ENCODE data around the gene ALDH16A1.

Gene ALDH16A1

DNA sequence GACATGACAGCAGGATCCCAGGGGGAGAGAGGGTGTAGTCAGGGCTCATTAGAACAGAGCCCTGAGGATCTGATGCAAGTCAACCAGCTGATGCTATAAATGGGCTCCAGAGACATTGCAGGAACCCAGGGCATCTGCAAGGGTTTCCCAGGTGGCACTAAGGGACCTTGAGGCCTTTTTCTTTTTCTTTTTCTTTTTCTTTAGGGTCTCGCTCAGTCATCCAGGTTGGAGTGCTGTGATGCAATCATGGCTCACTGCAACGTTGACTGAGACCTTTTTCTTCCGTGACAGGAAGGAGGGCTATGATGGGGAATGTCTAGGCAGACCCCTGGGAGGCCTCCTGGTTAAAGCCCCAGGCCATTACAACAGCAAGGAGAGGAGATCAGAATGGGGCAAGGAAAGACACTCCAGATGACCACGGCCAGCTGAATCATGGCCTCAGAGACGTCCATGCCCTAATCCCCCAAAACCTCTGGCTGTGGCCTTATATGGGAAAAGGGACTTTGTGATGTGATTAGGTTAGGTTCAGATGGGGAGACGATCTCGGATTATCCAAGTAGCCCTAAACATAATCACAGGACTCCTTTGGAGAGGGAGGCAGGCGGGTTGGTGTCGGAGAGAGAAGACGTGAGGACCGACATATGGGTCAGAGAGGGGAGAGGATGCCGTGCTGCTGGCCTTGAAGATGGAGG is 54.9 kb downstream of the ALDH16A1 start:
- TF ChIP-seq, protein P1, sequence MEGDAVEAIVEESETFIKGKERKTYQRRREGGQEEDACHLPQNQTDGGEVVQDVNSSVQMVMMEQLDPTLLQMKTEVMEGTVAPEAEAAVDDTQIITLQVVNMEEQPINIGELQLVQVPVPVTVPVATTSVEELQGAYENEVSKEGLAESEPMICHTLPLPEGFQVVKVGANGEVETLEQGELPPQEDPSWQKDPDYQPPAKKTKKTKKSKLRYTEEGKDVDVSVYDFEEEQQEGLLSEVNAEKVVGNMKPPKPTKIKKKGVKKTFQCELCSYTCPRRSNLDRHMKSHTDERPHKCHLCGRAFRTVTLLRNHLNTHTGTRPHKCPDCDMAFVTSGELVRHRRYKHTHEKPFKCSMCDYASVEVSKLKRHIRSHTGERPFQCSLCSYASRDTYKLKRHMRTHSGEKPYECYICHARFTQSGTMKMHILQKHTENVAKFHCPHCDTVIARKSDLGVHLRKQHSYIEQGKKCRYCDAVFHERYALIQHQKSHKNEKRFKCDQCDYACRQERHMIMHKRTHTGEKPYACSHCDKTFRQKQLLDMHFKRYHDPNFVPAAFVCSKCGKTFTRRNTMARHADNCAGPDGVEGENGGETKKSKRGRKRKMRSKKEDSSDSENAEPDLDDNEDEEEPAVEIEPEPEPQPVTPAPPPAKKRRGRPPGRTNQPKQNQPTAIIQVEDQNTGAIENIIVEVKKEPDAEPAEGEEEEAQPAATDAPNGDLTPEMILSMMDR (conservative IDR thresholded peaks at IDR 0.05; ENCODE audit: low read depth, low read length): no peak
- no peak for DNase-seq (ENCODE audit: low read depth)
- H3K4me3 ChIP-seq (ENCODE audit: low read length): no peak overlapping the region

DNA sequence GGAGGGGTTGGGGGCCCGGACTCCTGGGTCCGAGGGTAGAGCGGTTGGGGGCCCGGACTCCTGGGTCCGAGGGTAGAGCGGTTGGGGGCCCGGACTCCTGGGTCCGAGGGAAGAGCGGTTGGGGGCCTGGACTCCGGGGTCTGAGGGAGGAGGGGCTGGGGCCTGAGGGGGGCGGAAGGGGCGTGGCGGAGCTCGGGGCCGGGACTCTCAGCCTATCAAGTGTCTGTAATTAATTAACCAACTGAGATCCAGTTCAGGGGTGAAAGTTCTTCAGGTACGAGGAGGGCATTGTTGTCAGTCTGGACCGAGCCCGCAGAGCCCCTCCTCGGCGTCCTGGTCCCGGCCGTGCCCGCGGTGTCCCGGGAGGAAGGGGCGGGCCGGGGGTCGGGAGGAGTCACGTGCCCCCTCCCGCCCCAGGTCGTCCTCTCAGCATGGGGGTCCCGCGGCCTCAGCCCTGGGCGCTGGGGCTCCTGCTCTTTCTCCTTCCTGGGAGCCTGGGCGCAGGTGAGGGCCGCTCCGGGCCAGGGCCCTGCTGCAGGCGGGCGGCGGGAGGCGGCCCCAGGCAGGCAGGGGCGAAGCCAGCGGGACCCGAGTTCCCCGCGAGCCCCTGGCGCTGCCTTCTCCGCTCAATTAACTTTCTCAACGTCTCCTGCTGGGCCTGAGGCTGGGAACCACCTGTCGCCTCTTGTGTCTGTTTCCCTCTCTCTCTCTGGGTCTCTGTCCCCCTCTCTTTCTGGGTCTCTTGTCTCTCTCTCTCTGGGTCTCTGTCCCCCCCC is 60.1 kb downstream of the ALDH16A1 start:
- H3K4me3 ChIP-seq (ENCODE audit: low read length): peak overlapping the region; percentile 64
- no peak for DNase-seq (ENCODE audit: low read depth)
- TF ChIP-seq, protein P1 (conservative IDR thresholded peaks at IDR 0.05; ENCODE audit: low read depth, low read length): no peak

DNA sequence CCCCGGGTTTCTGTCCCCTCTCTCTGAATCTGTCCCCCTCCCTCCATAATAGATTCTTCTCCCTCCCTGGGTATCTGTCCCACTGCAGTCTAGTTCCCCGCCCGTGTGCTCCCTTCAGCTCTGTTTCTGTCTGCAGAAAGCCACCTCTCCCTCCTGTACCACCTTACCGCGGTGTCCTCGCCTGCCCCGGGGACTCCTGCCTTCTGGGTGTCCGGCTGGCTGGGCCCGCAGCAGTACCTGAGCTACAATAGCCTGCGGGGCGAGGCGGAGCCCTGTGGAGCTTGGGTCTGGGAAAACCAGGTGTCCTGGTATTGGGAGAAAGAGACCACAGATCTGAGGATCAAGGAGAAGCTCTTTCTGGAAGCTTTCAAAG is 60.7 kb downstream of the ALDH16A1 start:
- peak overlapping the region; percentile 64 for H3K4me3 ChIP-seq (ENCODE audit: low read length)
- TF ChIP-seq, protein P1 (conservative IDR thresholded peaks at IDR 0.05; ENCODE audit: low read depth, low read length): no peak
- DNase-seq (ENCODE audit: low read depth): no peak

DNA sequence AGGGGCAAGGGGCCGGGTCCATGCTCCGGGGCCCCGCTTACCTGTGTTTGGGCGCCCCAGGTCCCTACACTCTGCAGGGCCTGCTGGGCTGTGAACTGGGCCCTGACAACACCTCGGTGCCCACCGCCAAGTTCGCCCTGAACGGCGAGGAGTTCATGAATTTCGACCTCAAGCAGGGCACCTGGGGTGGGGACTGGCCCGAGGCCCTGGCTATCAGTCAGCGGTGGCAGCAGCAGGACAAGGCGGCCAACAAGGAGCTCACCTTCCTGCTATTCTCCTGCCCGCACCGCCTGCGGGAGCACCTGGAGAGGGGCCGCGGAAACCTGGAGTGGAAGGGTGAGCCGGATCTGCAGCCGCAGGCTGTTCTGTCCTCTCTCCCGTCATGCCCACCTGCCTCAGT is 61.1 kb downstream of the ALDH16A1 start:
- no peak for DNase-seq (ENCODE audit: low read depth)
- H3K4me3 ChIP-seq (ENCODE audit: low read length): no peak overlapping the region
- TF ChIP-seq, protein P1 (conservative IDR thresholded peaks at IDR 0.05; ENCODE audit: low read depth, low read length): no peak

DNA sequence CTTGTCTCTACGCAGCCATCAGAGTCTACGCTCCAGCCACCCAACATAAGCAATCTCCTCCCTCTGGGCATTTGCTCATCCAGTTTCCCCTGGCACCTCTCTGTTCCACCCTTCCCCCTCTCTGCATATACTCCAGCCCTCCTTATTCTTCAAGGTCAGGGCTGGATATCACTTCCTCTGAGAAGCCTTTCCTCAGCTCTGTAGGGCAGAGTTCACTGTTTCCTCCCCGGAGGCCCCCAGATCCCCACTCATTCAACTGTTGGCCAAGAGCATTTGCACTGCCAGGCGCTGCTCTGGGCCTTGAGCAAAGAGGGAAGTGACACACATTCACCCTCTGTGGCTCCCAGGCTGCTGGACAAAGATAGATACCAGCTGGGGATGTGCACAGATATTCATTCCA is 62.7 kb downstream of the ALDH16A1 start:
- H3K4me3 ChIP-seq (ENCODE audit: low read length): no peak overlapping the region
- DNase-seq (ENCODE audit: low read depth): no peak
- TF ChIP-seq, protein P1 (conservative IDR thresholded peaks at IDR 0.05; ENCODE audit: low read depth, low read length): no peak

DNA sequence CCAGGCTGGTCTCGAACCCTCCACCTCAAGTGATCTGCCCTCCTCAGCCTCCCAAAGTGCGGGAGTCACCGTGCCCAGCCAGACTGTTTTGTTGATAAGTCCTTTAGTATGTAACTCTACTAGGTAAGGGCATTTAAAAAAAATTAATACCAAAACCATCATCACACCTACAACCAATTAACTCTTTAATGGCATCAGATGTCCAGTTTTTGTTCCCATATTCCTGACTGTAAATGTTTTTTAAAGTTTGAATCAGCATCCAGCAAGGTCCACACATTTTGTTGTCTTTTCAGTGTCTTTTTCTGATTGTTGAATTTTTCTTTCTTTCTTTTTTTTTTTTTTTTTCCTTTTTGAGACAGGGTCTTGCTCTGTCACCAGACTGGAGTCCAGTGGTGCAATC is 65.0 kb downstream of the ALDH16A1 start:
- DNase-seq (ENCODE audit: low read depth): no peak
- TF ChIP-seq, protein P1 (conservative IDR thresholded peaks at IDR 0.05; ENCODE audit: low read depth, low read length): no peak
- no peak overlapping the region for H3K4me3 ChIP-seq (ENCODE audit: low read length)
